ENCODE data around the gene VEGFA.

VEGFA gene

DNA sequence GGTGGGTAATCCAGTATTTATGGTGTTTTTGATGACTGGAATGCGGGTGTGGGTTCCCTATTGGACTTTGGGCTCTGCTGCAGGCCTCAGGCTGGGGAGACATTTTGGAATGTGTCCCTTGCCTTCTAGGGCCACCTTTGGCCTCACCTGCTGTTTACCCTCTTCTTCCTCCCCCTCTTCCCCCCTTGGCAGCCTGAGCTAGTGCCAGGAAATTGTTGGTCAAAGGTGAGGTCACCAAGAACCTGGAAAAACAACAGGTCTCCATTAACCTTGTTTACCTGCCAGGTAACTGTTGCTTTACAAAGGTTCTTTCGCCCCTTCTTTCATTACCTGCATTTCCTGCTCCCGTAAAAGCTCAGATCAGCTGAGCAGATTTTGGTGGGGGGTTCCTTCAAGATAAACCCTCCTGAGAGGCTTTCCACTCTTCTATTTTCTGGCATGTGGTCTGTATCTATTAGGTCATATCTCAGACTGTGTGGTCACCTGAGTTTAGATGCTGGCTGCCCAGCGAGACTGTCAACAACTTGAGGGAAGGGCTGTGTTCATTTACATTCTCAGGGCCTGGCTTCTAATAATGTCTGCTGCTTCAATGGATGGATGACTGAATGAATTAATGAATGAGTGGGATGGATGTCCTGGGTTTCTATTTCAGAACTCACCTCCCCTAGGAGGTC lies 34.7 kb downstream of the VEGFA start:
- no peak for TF ChIP-seq CTCF (conservative IDR thresholded peaks at IDR 0.05)
- H3K27ac ChIP-seq, result peak overlapping the region; percentile 3; the same call in 1 of the 2 replicates

GRCh38 chr6:43805699-43806042 lies 35.7 kb downstream of the VEGFA start:
- no peak overlapping the region; the same call in 1 of the 2 replicates for H3K27ac ChIP-seq
- TF ChIP-seq CTCF (conservative IDR thresholded peaks at IDR 0.05), result no peak

GRCh38 chr6:43806043-43806757 lies 36.2 kb downstream of the VEGFA start:
- no peak overlapping the region; the same call in 1 of the 2 replicates for H3K27ac ChIP-seq
- TF ChIP-seq CTCF (conservative IDR thresholded peaks at IDR 0.05), result no peak

DNA sequence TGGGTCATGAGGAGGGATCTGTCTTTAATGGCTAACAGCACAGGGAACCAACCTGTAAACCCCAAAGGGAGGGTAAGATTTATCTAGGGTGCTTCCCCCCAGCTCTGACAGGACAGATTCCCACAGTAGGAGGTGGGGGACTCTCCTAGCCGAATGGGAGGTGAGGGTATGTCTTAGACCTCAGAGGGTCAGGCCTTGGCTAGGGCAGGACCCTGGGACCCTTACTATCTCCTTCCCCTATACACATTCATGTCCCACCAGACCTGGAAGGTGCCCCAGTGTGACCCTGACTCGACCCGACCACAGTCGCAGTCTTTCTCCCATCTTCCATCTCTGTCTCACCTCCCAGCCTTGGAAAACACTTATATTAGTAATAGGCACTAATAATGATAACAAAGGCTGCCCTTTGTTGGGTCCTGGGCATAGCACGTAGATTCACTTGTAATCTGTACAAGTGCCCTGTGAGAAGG lies 36.8 kb downstream of the VEGFA start:
- H3K27ac ChIP-seq, result no peak overlapping the region
- no peak for TF ChIP-seq CTCF (conservative IDR thresholded peaks at IDR 0.05)

DNA sequence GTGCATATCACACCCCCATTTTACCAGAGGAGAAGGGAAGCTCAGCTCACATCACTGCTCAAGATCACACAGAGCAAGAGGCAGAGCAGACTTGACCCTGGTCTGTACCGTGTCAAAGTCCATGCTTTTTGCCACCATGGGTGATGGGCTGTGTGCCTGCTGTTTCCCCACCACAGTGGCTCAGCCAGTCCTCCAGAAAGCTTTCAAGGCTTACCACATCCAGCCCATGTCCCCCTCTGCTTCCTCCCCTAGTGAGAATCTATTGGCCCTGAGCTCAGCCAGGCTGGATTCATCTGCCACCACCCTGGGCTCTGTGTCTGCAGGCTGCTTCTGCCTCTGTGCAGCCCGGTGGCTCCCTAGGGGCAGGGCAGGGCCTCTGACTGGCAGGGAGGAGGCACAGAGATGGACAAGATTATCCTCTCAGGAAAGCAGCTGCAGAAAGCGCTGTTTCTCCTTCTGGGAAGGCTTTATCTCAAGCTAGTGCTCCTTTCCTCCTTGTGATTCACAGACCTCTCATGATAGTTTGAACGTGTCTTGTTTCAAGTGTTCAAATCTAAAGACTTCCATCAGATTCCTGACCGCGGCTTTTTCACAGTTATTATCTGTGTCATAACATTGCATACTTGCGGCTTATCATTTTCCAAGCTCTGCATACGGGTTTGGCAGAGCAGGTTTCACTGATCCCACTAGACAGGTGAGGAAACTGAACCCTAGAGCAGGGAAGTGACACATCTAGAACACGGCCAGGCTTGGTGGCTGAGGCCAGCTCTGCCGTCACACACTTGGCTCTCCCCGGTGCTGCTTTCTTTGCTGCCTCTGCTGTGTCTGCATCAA lies 37.4 kb downstream of the VEGFA start:
- no peak for TF ChIP-seq CTCF (conservative IDR thresholded peaks at IDR 0.05)
- no peak overlapping the region for H3K27ac ChIP-seq

DNA sequence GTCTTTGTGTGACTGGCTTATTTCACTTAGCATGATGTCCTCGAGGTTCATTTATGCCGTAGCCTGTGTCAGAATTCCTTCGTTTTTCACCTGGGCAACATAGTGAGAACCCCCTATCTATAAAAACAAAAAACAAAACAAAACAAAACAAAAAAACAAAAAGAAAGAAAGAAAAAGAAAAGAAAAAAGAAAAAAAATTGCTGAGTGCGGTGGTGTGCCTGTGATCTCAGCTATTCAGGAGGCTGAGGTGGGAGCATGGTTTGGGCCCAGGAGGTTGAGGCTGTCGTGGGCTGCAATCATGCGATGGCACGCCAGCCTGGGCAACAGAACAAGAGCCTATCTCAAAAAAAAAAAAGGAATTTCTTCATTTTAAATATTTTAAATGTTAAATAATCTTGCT lies 38.4 kb downstream of the VEGFA start:
- no peak for TF ChIP-seq CTCF (conservative IDR thresholded peaks at IDR 0.05)
- H3K27ac ChIP-seq, result no peak overlapping the region
